Superior temporal gyrus (tissue), 1 donor: Measurements from ENCODE around the gene SLC25A22.
A peak's percentile ranks its signal among the peaks of the same experiment; 100 is the strongest.

Experiments
- DNase-seq: peaks from one replicate; pipeline ENCODE4 v3.0.0-alpha.2; 2016; ENCODE audit errors: extremely low spot score

SLC25A22 gene

DNA sequence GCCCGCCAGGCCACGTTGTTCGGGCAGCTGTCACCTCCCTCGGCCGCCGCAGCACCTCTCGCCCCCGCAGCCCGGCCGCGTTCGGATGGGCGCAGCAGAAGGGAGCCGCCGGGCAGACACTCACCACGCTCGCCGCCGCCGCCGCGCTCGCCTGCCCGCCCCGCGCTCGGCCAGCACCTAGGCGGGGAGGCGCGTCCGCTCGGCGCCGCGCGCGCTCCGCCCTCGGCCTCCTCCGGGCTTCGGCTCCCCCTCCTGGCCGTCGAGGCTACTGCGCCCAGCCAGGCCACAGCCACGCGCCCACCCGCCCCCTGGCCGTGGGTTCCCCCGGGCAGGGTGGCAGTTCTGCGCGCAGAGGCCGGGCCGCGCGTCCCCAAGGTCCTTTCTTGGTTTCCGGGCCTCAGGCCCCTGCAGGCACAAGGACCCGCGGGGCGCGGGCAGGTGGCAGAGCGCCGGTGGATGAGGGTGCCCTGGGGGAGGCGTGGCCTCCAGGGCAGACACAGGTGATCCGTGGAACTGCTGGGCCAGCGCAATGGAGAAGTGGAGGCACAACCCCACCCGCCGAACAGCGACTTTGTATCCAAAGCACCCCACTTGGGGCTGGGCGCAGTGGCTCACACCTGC lies at the start of gene SLC25A22:
SLC25A22 (minus strand) TSS at position 189 of the 621 bp plus-strand sequence. CDS start 3,275 bp downstream, outside the sequence.
- DNase-seq = peak; percentile 75

DNA sequence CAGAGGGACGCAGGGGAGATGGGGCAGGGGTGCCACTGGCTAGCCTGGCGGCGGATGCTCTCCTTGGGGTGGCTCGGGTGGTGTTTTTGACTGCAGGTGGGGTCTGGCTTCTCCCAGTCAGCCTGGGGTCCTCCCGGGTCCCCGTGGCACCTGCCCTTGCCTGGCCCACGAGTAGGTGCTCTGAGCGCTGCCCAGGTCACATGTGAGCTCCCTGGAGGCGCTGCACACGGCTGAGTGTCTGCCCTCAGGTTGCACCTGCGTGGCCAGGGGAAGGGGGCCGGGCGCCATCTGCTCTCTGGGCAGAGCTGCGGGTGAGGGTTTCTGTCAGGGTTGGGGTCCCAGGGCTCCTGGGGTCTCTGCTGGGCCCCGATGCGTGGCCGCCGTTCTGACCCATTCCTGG lies 49.8 kb upstream of the SLC25A22 start:
- no peak for DNase-seq

- no peak for DNase-seq
Observed at GRCh38 chr11:846496-847098, 48.5 kb upstream of the SLC25A22 start.

DNA sequence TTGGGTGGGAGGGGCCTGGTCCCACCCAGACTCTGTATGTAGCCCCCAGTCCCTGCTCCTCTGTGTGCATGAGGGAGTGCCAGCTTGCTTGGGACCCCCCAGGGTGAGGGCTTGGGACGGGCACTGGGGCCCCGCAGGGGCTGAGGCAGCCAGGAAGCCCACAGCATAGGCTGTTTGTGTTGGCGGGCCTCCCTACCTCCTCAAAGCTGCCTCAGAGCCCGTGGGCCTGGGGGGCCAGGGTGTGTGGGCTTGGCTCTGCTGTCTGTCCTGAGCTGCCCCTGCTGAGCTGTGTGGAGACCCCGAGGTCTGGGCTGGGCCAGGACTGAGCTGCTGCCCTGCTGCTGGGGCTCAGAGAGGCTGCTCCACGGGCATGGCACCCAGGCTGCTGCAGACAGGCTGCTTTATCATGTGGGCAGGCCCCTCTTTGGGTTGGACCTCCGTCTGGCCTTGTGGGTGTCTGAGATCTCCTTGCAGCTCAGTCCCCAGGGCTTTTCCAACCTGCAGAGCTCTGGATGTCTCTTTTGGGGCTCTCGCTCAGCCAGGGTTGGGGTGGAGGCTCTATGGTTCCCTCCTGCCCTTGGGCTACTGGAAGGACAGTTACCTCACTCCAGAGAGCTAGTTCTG lies 47.9 kb upstream of the SLC25A22 start:
- no peak for DNase-seq

GRCh38 chr11:844693-845644 lies 46.9 kb upstream of the SLC25A22 start:
- no peak for DNase-seq

- DNase-seq = no peak
Observed at GRCh38 chr11:843818-844692, 46.0 kb upstream of the SLC25A22 start.

DNA sequence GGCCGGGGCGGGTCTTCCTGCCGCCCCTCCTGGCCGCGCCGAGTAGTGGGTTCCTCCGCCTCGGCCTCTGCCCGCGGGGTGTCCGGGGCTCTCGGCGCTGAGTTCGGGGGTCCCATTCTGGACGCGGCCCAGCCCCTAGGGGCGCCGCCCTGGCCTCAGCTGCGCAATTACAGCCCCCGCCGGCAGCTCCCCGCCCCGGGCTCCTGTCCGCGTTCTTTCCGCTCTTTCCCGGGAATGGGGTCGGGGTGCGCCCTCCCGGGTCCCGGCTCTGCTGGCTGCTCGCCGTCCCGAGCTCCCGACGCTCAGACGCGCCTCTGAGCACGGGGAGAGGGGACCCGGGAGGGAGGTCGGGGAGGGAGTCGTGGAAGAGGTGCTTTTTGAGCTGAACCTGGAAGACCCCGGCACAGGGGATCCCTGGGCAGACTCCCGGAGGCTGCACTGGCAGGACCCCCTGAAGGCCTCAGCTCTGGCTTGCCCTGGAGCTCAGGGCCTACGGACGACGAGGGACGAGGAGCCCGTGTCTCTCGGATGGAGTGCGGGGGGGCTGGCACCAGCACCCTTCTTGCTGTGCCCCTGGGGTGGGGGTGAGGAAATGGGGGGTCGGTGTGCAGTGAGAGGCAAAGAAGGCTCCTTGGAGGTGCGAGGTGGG lies 45.1 kb upstream of the SLC25A22 start:
- DNase-seq = no peak

GRCh38 chr11:842370-843002 lies 44.4 kb upstream of the SLC25A22 start, which contains the start of the genes POLR2L and TSPAN4:
TSS of gene POLR2L (minus strand) at chr11:842529. CDS start at chr11:842508, 21 bp downstream.
TSS of gene TSPAN4 (plus strand) at chr11:842852. CDS start at chr11:850305, 7,453 bp downstream.
- peak; percentile 83 for DNase-seq

DNA sequence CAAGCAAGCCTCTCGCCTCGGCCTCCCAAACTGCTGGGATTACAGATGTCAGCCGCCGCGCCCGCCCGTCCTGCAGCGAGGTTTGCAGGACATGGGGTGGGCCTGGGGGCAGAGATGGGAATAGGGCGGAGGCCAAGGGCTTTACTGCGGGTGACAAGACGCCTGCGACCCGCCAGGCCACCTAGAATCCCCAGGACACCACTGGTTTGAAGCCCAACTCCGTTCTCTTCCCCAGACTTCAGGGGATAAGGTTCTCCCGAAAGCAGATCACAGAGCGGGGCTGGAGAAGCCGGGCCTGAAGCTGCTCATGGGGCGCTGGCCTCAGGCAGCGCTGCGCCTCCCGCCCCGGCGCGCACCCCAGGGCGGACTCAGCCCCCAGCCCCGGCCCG lies 43.9 kb upstream of the SLC25A22 start:
- DNase-seq = no peak

DNA sequence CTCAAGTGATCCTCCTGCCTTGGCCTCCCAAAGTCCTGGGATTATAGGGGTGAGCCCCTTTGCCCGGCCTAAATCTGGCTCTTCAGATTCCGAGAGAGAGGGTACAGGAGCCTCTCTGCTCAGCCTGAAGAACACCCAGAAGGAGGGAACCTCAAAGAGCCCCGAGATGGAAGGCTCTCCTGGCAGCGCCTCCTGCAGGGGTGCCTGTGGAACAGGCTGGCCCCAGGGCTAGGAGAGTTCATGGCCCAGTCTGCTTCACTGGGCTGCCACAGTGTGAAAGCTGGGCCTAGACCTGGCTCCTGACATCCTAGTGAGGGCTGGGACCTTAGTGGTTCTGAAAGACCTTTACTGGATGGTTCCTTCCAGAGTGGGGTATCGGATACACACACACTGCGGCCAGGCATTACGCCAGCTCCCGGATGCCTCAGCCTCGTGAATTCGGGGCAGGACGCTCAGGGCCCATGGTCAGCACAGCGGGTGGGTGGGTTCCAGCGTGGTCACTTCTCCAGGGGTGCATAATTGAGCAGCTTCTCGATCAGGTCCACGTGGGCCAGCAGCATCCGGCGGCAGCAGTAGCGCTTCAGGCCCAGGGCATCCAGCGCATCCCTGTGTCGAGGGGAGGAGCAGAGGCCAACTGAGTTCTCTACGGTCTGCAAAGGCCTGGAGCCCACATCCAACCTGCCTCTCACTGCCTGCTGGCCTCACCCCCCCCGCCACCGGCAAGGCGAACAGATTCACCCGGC lies 42.0 kb upstream of the SLC25A22 start:
- DNase-seq = no peak

DNA sequence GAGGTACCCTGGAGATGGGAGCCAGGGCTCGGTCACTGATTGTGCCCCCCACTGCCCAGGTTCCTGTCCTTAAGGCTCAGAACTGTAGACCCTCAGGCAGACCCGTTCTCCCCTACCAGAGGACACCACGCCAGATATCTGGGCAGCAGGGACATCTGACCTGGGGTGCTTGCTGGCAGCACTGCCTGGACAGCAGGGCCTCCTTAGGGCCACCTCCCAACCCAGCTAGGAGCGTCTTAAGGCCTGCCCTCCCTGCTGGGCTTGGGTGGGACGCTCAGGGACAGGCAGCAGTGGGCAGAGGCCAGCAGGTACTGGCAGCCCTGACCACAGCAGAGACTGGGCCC lies 41.2 kb upstream of the SLC25A22 start:
- no peak for DNase-seq

GRCh38 chr11:838441-839279 lies 40.6 kb upstream of the SLC25A22 start:
- no peak for DNase-seq

GRCh38 chr11:837990-838307 lies 39.9 kb upstream of the SLC25A22 start:
- no peak for DNase-seq

DNA sequence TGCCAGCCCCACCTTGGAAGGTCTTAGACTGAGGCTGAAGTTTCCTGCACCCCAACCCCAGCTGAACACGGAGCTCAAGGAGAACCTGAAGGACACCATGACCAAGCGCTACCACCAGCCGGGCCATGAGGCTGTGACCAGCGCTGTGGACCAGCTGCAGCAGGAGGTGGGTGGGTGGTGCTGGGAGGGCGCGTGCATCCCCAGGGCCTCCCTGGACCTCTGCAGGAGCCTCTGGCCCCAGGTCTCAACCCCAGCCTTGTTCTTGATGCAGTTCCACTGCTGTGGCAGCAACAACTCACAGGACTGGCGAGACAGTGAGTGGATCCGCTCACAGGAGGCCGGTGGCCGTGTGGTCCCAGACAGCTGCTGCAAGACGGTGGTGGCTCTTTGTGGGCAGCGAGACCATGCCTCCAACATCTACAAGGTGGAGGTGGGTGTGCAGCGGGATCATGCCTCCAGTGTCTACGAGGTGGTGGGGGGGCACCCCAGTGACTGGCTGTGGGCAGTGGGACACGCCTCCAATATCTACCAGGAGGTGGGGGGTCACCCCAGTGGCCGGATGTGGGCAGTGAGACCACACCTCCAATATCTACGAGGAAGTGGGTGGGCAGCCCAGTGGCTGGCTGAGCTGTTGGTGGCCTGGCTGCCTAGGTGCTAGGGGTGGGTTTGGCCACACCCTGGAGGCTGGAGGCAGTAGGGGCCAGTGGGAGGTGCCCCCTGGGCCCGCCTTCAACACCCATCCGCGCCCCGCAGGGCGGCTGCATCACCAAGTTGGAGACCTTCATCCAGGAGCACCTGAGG lies 39.3 kb upstream of the SLC25A22 start:
- DNase-seq = no peak

GRCh38 chr11:836700-837099 lies 38.6 kb upstream of the SLC25A22 start:
- DNase-seq = no peak

DNA sequence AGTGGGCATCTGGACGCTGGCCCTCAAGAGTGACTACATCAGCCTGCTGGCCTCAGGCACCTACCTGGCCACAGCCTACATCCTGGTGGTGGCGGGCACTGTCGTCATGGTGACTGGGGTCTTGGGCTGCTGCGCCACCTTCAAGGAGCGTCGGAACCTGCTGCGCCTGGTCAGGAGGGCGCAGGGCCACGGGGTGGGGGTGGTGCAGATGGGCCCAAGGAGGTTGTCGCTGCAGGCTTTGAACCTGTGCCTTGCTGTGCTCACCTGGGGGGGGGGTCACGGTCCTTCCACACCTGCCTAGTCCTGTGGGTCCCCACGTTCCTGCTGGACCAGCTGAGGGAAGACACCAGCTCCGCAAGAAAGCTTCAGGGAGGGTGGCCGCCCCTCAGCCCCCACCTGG lies 38.2 kb upstream of the SLC25A22 start:
- DNase-seq = no peak

- DNase-seq = no peak
Observed at GRCh38 chr11:834371-835316, 36.6 kb upstream of the SLC25A22 start.
